Neutrophil (primary cell): ENCODE data around the gene SERTAD1.
"Not testable (repeated sequence)": the region's sequence is repeated elsewhere in the genome, so short reads cannot be mapped to it uniquely, and the experiment has no call there.

Experiments
- H3K27ac ChIP-seq: fragments of 200-600 bp; sonication (generic); 2 replicates; pipeline ENCODE4 v1.5.1; 2016; ENCODE audit warnings: mild to moderate bottlenecking, moderate library complexity
- H3K27me3 ChIP-seq: fragments of 200-600 bp; sonication (generic); 2 replicates; pipeline ENCODE4 v1.6.0; 2016; ENCODE audit warnings: mild to moderate bottlenecking
- H3K36me3 ChIP-seq: fragments of 200-600 bp; sonication (generic); 2 replicates; pipeline ENCODE4 v1.5.1; 2017
- H3K4me1 ChIP-seq, 2 experiments: fragments of 200-600 bp in 1 of 2; sonication (generic) in 1 of 2; 1 replicate in 1 of 2; 2 replicates in 1 of 2; pipeline versions ENCODE4 v1.5.1 to v1.6.1; 2013 to 2016; ENCODE audit warnings: low read depth in 1 of 2, low read length in 1 of 2, mild to moderate bottlenecking in 1 of 2, moderate library complexity in 1 of 2; ENCODE audit not compliant: control insufficient read depth in 1 of 2, insufficient read depth in 1 of 2
- H3K4me3 ChIP-seq, 2 experiments: fragments of 200-600 bp in 1 of 2; sonication (generic) in 1 of 2; 1 replicate in 1 of 2; 2 replicates in 1 of 2; pipeline ENCODE4 v1.5.1; 2013 to 2016; ENCODE audit warnings: low read depth in 1 of 2, low read length in 1 of 2, mild to moderate bottlenecking in 1 of 2, moderate library complexity in 1 of 2
- H3K9me3 ChIP-seq: fragments of 200-600 bp; sonication (generic); 2 replicates; pipeline ENCODE4 v1.5.1; 2016
- CTCF ChIP-seq: fragments of 200-600 bp; sonication (generic); IDR thresholded peaks from 2 replicates; pipeline ENCODE4 v1.5.1; 2016; ENCODE audit warnings: antibody characterized with exemption

The SERTAD1 gene

GRCh38 chr19:40413291-40413845 lies 12.4 kb downstream of the SERTAD1 start, which contains the start of gene PRX:
Gene PRX, minus strand, starts transcription at chr19:40413378. Its CDS starts 5,446 bp downstream, at chr19:40407932.
- no peak for TF ChIP-seq CTCF
- peaks cover 32% of the 10 kb centered on the region in 2 experiments for H3K4me1 ChIP-seq
- H3K27me3 ChIP-seq: peaks cover 8% of the 10 kb centered on the region
- no peak within 1 kb of the TSS for H3K4me3 ChIP-seq
- H3K9me3 ChIP-seq: no peaks in the 10 kb centered on the region
- H3K27ac ChIP-seq: no peak within 1 kb of the TSS
- no peaks in the 10 kb centered on the region for H3K36me3 ChIP-seq

GRCh38 chr19:40412866-40413265 lies 12.9 kb downstream of the SERTAD1 start:
- H3K9me3 ChIP-seq: no peaks in the 10 kb centered on the region
- no peaks in the 10 kb centered on the region for H3K36me3 ChIP-seq
- H3K4me3 ChIP-seq: no peak overlapping the region
- H3K27me3 ChIP-seq: peaks cover 8% of the 10 kb centered on the region
- no peak for TF ChIP-seq CTCF
- no peak overlapping the region for H3K27ac ChIP-seq
- peaks cover 35 to 36% of the 10 kb centered on the region in 2 experiments for H3K4me1 ChIP-seq

GRCh38 chr19:40411958-40412499 lies 13.8 kb downstream of the SERTAD1 start:
- no peak for TF ChIP-seq CTCF
- Histone ChIP-seq H3K9me3 (no peaks in the 10 kb centered on the region), H3K4me1 (peaks cover 29 to 31% of the 10 kb centered on the region in 2 experiments), H3K27ac (no peak overlapping the region), H3K4me3 (no peak overlapping the region), H3K27me3 (peaks cover 8% of the 10 kb centered on the region), H3K36me3 (no peaks in the 10 kb centered on the region)

GRCh38 chr19:40411125-40411842 lies 14.5 kb downstream of the SERTAD1 start:
- Histone ChIP-seq H3K36me3 (no peaks in the 10 kb centered on the region), H3K4me1 (peaks cover 22 to 23% of the 10 kb centered on the region in 2 experiments), H3K27me3 (peaks cover 8% of the 10 kb centered on the region), H3K27ac (no peak overlapping the region), H3K4me3 (no peak overlapping the region), H3K9me3 (no peaks in the 10 kb centered on the region)
- no peak for TF ChIP-seq CTCF

- Histone ChIP-seq H3K36me3 (no peaks in the 10 kb centered on the region), H3K9me3 (no peaks in the 10 kb centered on the region), H3K4me1 (peaks cover 9 to 10% of the 10 kb centered on the region in 2 experiments), H3K27me3 (peaks cover 8% of the 10 kb centered on the region), H3K4me3 (no peak overlapping the region), H3K27ac (no peak overlapping the region)
- no peak for TF ChIP-seq CTCF
Measured at GRCh38 chr19:40410030-40410389, 15.8 kb downstream of the SERTAD1 start.

GRCh38 chr19:40408598-40408925 lies 17.2 kb downstream of the SERTAD1 start:
- Histone ChIP-seq H3K4me1 (peaks cover 8 to 17% of the 10 kb centered on the region in 2 experiments), H3K27me3 (peaks cover 22% of the 10 kb centered on the region)
- not testable (repeated sequence) for H3K36me3 ChIP-seq, H3K4me3 ChIP-seq, H3K9me3 ChIP-seq, H3K27ac ChIP-seq
